CD8-positive, alpha-beta memory T cell (primary cell): ENCODE measurements around the gene DENND4B. TPM values are rescaled to one million over a fixed set of nuclear protein-coding genes. Genes with fewer than 3 reads are reported as not detected.

Experiments used
- CTCF ChIA-PET: fragments of 350-600 bp; sonication (Branson Sonifier 250); formaldehyde crosslinking; loops from one replicate; lab custom pipeline; 2021; ENCODE audit warnings: antibody characterized with exemption; lab: Charles Lee
- POLR2A ChIA-PET: fragments of 350-600 bp; sonication (Branson Sonifier 250); formaldehyde crosslinking; loops from one replicate; lab custom pipeline; 2021; ENCODE audit warnings: antibody characterized with exemption; lab: Charles Lee
- DNase-seq, 5 donors: peaks; one replicate each; pipeline versions ENCODE4 v3.0.0 to v3.0.0-alpha.2; 2020 to 2022; ENCODE audit warnings: mixed read lengths in 1 of 5
- H3K27ac ChIP-seq: one replicate; pipeline ENCODE4 v1.7.0; 2013; ENCODE audit warnings: low read depth, mild to moderate bottlenecking, low read length, moderate library complexity
- H3K27me3 ChIP-seq: 2 replicates; pipeline ENCODE4 v1.7.0; 2013; ENCODE audit warnings: low read length, mild to moderate bottlenecking; ENCODE audit not compliant: insufficient read depth, poor library complexity, severe bottlenecking
- H3K36me3 ChIP-seq: 2 replicates; pipeline ENCODE4 v1.7.0; 2013; ENCODE audit warnings: mild to moderate bottlenecking, low read length, moderate library complexity; ENCODE audit not compliant: insufficient read depth
- H3K4me1 ChIP-seq: 2 replicates; pipeline ENCODE4 v1.7.0; 2013; ENCODE audit warnings: mild to moderate bottlenecking, low read length, moderate library complexity; ENCODE audit not compliant: insufficient read depth
- H3K4me3 ChIP-seq: 2 replicates; pipeline ENCODE4 v1.7.0; 2013; ENCODE audit warnings: mild to moderate bottlenecking, low read length
- H3K9me3 ChIP-seq: 2 replicates; pipeline ENCODE4 v1.7.0; 2013; ENCODE audit warnings: mild to moderate bottlenecking, low read length
- H3K27ac Mint-ChIP-seq, 8 donors: one replicate each; pipeline ENCODE4 v1.8.0; 2020 to 2021; ENCODE audit warnings: mixed read lengths in 8 of 8, mild to moderate bottlenecking in 6 of 8, inconsistent platforms in 3 of 8, moderate library complexity in 3 of 8
- H3K27me3 Mint-ChIP-seq, 2 donors: one replicate each; pipeline ENCODE4 v1.8.0; 2020 to 2021; ENCODE audit warnings: mixed read lengths in 2 of 2, mild to moderate bottlenecking in 1 of 2, moderate library complexity in 1 of 2
- H3K36me3 Mint-ChIP-seq, 3 donors: one replicate each; pipeline ENCODE4 v1.8.0; 2020 to 2021; ENCODE audit warnings: mixed read lengths in 3 of 3, inconsistent platforms in 1 of 3, mild to moderate bottlenecking in 1 of 3
- H3K4me1 Mint-ChIP-seq, 3 donors: one replicate each; pipeline ENCODE4 v1.8.0; 2020 to 2021; ENCODE audit warnings: mixed read lengths in 3 of 3, inconsistent platforms in 1 of 3, mild to moderate bottlenecking in 1 of 3
- H3K4me3 Mint-ChIP-seq, 7 donors: one replicate each; pipeline ENCODE4 v1.8.0; 2020 to 2021; ENCODE audit warnings: mixed read lengths in 7 of 7, mild to moderate bottlenecking in 6 of 7, moderate library complexity in 4 of 7, inconsistent platforms in 2 of 7
- H3K9me3 Mint-ChIP-seq, 5 donors: one replicate each; pipeline ENCODE4 v1.8.0; 2020 to 2022; ENCODE audit warnings: mixed read lengths in 5 of 5, mild to moderate bottlenecking in 3 of 5, moderate library complexity in 2 of 5, inconsistent platforms in 1 of 5
- polyA plus RNA-seq: library from polyadenylated mRNA; unstranded; fragments of 300-500 nt; fragmentation: Illumina TruSeq; gene quantifications from one replicate; pipeline ENCODE4 v1.2.3, GENCODE V29; 2021
- total RNA-seq, 2 experiments: library from RNA; stranded (reverse); gene quantifications; one replicate each; pipeline ENCODE4 v1.2.3, GENCODE V29; 2021

DENND4B gene
- total and polyA plus RNA-seq, 3 experiments from 2014 or later, result 27.3 to 102 (median 100) TPM

DNA sequence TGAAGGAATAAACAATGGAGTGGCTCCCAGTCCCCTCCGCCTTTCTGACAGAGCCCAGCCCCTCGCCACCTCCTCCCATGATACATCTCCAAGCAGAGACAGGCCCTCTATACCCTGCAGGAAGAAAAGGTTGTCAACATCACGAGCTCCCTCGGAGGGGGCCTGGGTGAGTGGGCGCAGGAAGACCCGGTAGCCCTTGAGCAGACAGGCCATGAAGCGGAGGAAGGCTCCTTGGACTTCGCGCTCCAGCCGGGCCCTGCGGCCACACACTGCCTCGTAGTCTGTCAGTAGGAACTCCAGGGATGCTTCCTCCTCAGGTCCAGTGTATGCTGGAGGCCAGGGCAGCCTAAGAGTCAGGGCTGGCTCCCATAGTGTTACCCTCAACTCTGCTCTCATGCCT lies 7.0 kb downstream of the DENND4B start:
- POLR2A ChIA-PET, result interaction anchor here (1.4 kb wide), 1 partner anchor 28 kb away, joined by 4 read pairs; the partner anchor contains the start of gene CREB3L4
- Histone ChIP-seq H3K36me3 (peaks cover 63% of the 10 kb centered on the region), H3K27ac (no peak overlapping the region), H3K4me1 (peaks cover 21% of the 10 kb centered on the region), H3K9me3 (no peaks in the 10 kb centered on the region), H3K4me3 (no peak overlapping the region), H3K27me3 (no peaks in the 10 kb centered on the region)
- Mint-ChIP-seq H3K27ac (peak overlapping the region in 2 of 8 donors; percentile 38 to 68), H3K4me1 (peaks cover 29 to 44% (median 32%) of the 10 kb centered on the region in 3 donors), H3K36me3 (peaks cover 6 to 89% (median 19%) of the 10 kb centered on the region in 3 donors), H3K9me3 (no peaks in the 10 kb centered on the region), H3K27me3 (peaks cover 0 to 4% of the 10 kb centered on the region in 2 donors), H3K4me3 (no peak overlapping the region)
- CTCF ChIA-PET, result interaction anchor here (2.2 to 2.5 kb wide), 2 partner anchors 17 to 142 kb away, joined by 6 read pairs; partner anchors contain the start of gene GATAD2B
- DNase-seq, result no peak

- ChIA-PET CTCF (interaction anchor here (1.6 to 2.5 kb wide), 3 partner anchors 7 to 141 kb away, joined by 5 to 6 read pairs (median 6); partner anchors contain the start of genes DENND4B and GATAD2B), POLR2A (no interaction called here)
- H3K4me3 Mint-ChIP-seq, result no peak overlapping the region
- Histone ChIP-seq H3K27me3 (no peaks in the 10 kb centered on the region), H3K4me1 (peaks cover 16% of the 10 kb centered on the region), H3K27ac (no peak overlapping the region), H3K36me3 (peaks cover 66% of the 10 kb centered on the region), H3K9me3 (no peaks in the 10 kb centered on the region), H3K4me3 (no peak overlapping the region)
- peaks cover 0 to 4% of the 10 kb centered on the region in 2 donors for H3K27me3 Mint-ChIP-seq
- peaks cover 6 to 92% (median 19%) of the 10 kb centered on the region in 3 donors for H3K36me3 Mint-ChIP-seq
- H3K4me1 Mint-ChIP-seq, result peaks cover 24 to 39% (median 27%) of the 10 kb centered on the region in 3 donors
- no peaks in the 10 kb centered on the region for H3K9me3 Mint-ChIP-seq
- peak overlapping the region in 4 of 8 donors; percentile 35 to 74 (median 53) for H3K27ac Mint-ChIP-seq
- DNase-seq, result peak in 1 of 5 donors; percentile 22
These were observed 7.5 kb downstream of the DENND4B start for GRCh38 chr1:153938996-153939395.

DNA sequence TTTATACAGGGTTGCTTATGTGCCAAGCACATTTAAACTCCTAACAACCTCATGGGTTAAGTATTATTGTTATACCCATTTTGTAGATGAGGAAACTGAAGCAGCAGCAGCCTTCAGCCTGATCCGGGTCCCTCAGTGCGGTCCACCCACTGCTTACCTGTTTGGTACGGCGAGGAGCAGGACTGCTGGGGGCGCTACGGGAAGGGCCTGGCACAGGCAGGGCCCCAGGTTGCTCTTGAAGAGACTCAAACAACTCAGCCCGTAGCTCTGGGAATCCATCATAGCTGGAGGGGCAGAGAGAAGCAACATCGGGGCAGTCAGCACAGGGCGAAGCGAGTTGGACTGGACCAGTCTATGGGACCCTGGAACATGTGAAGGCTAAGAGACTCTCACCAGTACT lies 9.2 kb downstream of the DENND4B start:
- DNase-seq, result no peak
- peaks cover 6 to 92% (median 19%) of the 10 kb centered on the region in 3 donors for H3K36me3 Mint-ChIP-seq
- CTCF ChIA-PET, result interaction anchor here (1.0 to 1.6 kb wide), 2 partner anchors 9 to 49 kb away, joined by 3 to 5 read pairs; partner anchors contain the start of genes DENND4B and RAB13
- Histone ChIP-seq H3K9me3 (no peaks in the 10 kb centered on the region), H3K36me3 (peaks cover 71% of the 10 kb centered on the region), H3K4me3 (no peak overlapping the region), H3K27ac (no peak overlapping the region), H3K27me3 (no peaks in the 10 kb centered on the region), H3K4me1 (peaks cover under 1% of the 10 kb centered on the region)
- POLR2A ChIA-PET, result no interaction called here
- H3K4me1 Mint-ChIP-seq, result peaks cover 11 to 22% (median 12%) of the 10 kb centered on the region in 3 donors
- H3K27ac Mint-ChIP-seq, result peak overlapping the region in 1 of 8 donors; percentile 33
- H3K4me3 Mint-ChIP-seq, result no peak overlapping the region
- H3K27me3 Mint-ChIP-seq, result peaks cover 0 to 4% of the 10 kb centered on the region in 2 donors
- H3K9me3 Mint-ChIP-seq, result no peaks in the 10 kb centered on the region

DNA sequence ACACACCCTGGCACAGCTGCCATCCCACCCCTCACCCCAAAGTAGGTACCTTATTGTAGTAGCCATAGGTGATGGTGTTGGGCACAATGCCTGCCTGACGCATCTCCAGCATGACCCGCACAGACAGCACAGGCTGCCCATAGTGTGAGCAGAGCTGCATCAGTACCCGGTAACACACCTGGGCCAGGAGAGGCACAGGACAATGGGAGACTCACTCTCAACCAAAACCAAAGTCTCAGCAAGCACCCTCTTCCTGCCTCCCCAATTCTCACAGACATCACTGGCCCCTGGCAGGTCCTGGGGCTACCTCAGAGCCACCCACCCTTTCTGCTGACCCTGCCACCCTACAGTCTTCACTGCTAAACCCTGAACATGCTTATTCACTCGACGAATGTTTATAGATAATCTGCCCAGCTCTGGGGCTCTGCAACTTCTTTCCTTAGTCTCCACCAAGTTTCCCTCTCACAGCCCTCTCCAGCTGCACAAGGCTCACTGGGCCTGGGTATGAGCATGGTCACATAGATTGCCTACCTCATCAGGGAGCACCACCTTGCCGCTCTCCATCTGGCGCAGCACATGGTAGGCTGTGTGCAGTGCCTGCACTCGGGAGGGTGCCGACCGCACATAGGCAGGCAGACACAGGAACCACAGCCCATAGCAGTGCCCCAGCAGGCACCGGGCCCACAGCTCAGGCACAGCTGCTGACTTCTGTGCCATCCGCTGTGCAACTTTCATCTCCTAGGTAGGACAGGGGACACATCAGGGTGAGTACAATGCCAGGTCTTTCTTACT lies 10.3 kb downstream of the DENND4B start:
- CTCF ChIA-PET, result no interaction called here
- Mint-ChIP-seq H3K27me3 (peaks cover 0 to 4% of the 10 kb centered on the region in 2 donors), H3K4me3 (no peak overlapping the region), H3K27ac (peak overlapping the region in 5 of 8 donors; percentile 21 to 73 (median 57)), H3K9me3 (no peaks in the 10 kb centered on the region), H3K36me3 (peaks cover 6 to 89% (median 19%) of the 10 kb centered on the region in 3 donors), H3K4me1 (peaks cover 6 to 14% (median 9%) of the 10 kb centered on the region in 3 donors)
- H3K4me3 ChIP-seq, result no peak overlapping the region
- DNase-seq, result peak in 1 of 5 donors; percentile 43
- POLR2A ChIA-PET, result no interaction called here
- no peak overlapping the region for H3K27ac ChIP-seq
- H3K27me3 ChIP-seq, result no peaks in the 10 kb centered on the region
- H3K4me1 ChIP-seq, result no peaks in the 10 kb centered on the region
- H3K9me3 ChIP-seq, result no peaks in the 10 kb centered on the region
- H3K36me3 ChIP-seq, result peaks cover 68% of the 10 kb centered on the region

GRCh38 chr1:153934746-153935145 lies 11.8 kb downstream of the DENND4B start:
- no peak overlapping the region for H3K27ac ChIP-seq
- no peaks in the 10 kb centered on the region for H3K4me1 ChIP-seq
- no peaks in the 10 kb centered on the region for H3K27me3 ChIP-seq
- H3K9me3 Mint-ChIP-seq, result no peaks in the 10 kb centered on the region
- DNase-seq, result peak in 1 of 5 donors; percentile 27
- H3K9me3 ChIP-seq, result no peaks in the 10 kb centered on the region
- peak overlapping the region in 1 of 8 donors; percentile 52 for H3K27ac Mint-ChIP-seq
- peaks cover 6 to 88% (median 9%) of the 10 kb centered on the region in 3 donors for H3K36me3 Mint-ChIP-seq
- POLR2A ChIA-PET, result no interaction called here
- H3K4me1 Mint-ChIP-seq, result peaks cover 1 to 4% (median 2%) of the 10 kb centered on the region in 3 donors
- CTCF ChIA-PET, result no interaction called here
- H3K27me3 Mint-ChIP-seq, result no peaks in the 10 kb centered on the region
- H3K36me3 ChIP-seq, result peaks cover 65% of the 10 kb centered on the region
- no peak overlapping the region for H3K4me3 ChIP-seq
- H3K4me3 Mint-ChIP-seq, result no peak overlapping the region

- CTCF ChIA-PET, result no interaction called here
These were observed 12.6 kb downstream of the DENND4B start for GRCh38 chr1:153933955-153934354.

DNA sequence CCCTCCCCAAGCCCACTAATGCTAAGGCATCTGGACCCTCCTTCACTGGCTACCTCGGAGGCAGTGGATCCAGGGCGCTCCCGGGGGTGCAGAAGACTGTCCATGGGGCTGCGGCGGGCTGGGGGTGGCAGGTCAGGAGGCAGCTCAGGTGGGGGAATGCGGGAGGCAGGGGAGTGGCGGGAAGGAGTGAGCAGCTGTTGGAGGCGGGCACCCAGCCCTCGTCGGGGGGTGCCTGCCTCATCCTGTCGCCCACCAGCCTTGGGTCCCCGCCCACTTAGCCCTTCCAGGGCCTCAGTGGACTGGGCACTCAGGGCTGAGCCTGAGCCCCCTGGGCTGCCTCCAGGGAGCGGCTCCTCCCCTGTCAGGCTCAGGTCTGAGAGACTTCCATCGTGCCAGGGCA lies 13.1 kb downstream of the DENND4B start:
- ChIA-PET POLR2A (interaction anchor here (1.2 kb wide), 1 partner anchor 10 kb away, joined by 4 read pairs; no protein-coding TSS in a partner anchor), CTCF (interaction anchor here (1.0 kb wide), 1 partner anchor 53 kb away, joined by 3 read pairs; no protein-coding TSS in a partner anchor)
- H3K4me1 Mint-ChIP-seq, result peaks cover 5 to 10% (median 9%) of the 10 kb centered on the region in 3 donors
- Histone ChIP-seq H3K36me3 (peaks cover 56% of the 10 kb centered on the region), H3K27ac (no peak overlapping the region), H3K27me3 (no peaks in the 10 kb centered on the region), H3K4me3 (no peak overlapping the region), H3K9me3 (no peaks in the 10 kb centered on the region), H3K4me1 (no peaks in the 10 kb centered on the region)
- peak in 1 of 5 donors; percentile 41 for DNase-seq
- no peaks in the 10 kb centered on the region for H3K27me3 Mint-ChIP-seq
- H3K9me3 Mint-ChIP-seq, result no peaks in the 10 kb centered on the region
- peaks cover 3 to 85% (median 5%) of the 10 kb centered on the region in 3 donors for H3K36me3 Mint-ChIP-seq
- no peak overlapping the region for H3K27ac Mint-ChIP-seq
- no peak overlapping the region for H3K4me3 Mint-ChIP-seq

More at GRCh38 chr1:153933955-153934354, 12.6 kb downstream of the DENND4B start:
- Mint-ChIP-seq H3K4me1 (peaks cover under 1 to 5% (median 3%) of the 10 kb centered on the region in 3 donors), H3K27ac (peak overlapping the region in 1 of 8 donors; percentile 83), H3K36me3 (peaks cover 3 to 88% (median 8%) of the 10 kb centered on the region in 3 donors), H3K27me3 (no peaks in the 10 kb centered on the region), H3K4me3 (no peak overlapping the region), H3K9me3 (no peaks in the 10 kb centered on the region)
- POLR2A ChIA-PET, result interaction anchor here (1.2 kb wide), 1 partner anchor 10 kb away, joined by 4 read pairs; no protein-coding TSS in a partner anchor
- no peaks in the 10 kb centered on the region for H3K9me3 ChIP-seq
- no peaks in the 10 kb centered on the region for H3K4me1 ChIP-seq
- peaks cover 59% of the 10 kb centered on the region for H3K36me3 ChIP-seq
- no peak overlapping the region for H3K27ac ChIP-seq
- DNase-seq, result no peak
- H3K4me3 ChIP-seq, result no peak overlapping the region
- H3K27me3 ChIP-seq, result no peaks in the 10 kb centered on the region
